Measurements from ENCODE around the gene ADGRL2.

Gene ADGRL2

DNA sequence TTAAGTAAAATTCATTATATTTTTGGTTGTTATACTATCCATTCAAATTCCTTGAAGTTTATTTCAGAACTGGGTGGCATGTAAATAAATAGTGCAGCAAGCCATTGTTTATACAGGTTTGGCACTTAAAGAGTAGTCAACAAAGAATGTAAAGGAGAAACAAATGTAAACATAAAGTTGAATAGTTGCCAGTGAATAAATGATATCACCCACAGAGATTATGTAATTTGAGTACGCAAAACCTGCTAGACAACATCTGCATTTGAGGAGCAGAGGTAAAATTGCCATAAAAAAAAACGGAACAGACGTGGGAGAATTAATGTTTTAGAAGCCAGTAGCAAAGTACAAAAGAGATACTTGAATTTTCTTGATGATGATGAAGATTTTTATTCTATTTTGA lies 111.6 kb downstream of the ADGRL2 start:
- Histone ChIP-seq H3K9me3 (ENCODE audit: control insufficient read depth, insufficient read depth, low read depth, low read length) (no peaks in the 10 kb centered on the region), H3K4me1 (ENCODE audit: control insufficient read depth, insufficient read depth, low read length) (peaks cover 10% of the 10 kb centered on the region), H3K4me3 (ENCODE audit: low read depth, low read length) (no peak overlapping the region), H3K36me3 (ENCODE audit: control insufficient read depth in 2 of 2, insufficient read depth in 1 of 2, low read length in 2 of 2) (peaks cover 0 to 6% of the 10 kb centered on the region in 2 experiments; a peak in 2 of 3 replicates), H3K27ac (ENCODE audit: extremely low read depth, low read depth, low read length) (no peak overlapping the region)
- POLR2A ChIA-PET: no interaction called here
- CTCF ChIA-PET: no interaction called here
- TF ChIP-seq, protein P1, sequence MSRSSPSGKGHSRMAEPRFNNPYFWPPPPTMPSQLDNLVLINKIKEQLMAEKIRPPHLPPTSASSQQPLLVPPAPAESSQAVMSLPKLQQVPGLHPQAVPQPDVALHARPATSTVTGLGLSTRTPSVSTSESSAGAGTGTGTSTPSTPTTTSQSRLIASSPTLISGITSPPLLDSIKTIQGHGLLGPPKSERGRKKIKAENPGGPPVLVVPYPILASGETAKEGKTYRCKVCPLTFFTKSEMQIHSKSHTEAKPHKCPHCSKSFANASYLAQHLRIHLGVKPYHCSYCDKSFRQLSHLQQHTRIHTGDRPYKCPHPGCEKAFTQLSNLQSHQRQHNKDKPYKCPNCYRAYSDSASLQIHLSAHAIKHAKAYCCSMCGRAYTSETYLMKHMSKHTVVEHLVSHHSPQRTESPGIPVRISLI (tag by site-specific recombination; IDR thresholded peaks at IDR 0.05): peak; percentile 46; the same call in 1 of the 2 replicates
- TF ChIP-seq ZBTB17 (tag by site-specific recombination; IDR thresholded peaks at IDR 0.05) (0 out of 2 replicates have a peak, but pooled peaks have one; percentile 19), ZNF2 (tag by site-specific recombination; IDR thresholded peaks at IDR 0.05) (no peak), ZNF24 (tag by site-specific recombination; IDR thresholded peaks at IDR 0.05) (peak; percentile 61; the same call in 1 of the 2 replicates), ZNF335 (tag by site-specific recombination; conservative IDR thresholded peaks at IDR 0.05) (0 out of 2 replicates have a peak, but pooled peaks have one; percentile 12), ZNF121 (tag by site-specific recombination; IDR thresholded peaks at IDR 0.05) (no peak), BCL11A (tag by site-specific recombination; IDR thresholded peaks at IDR 0.05; ENCODE audit: low read depth) (peak; percentile 21; the same call in 1 of the 2 replicates), ZBTB7A (tag by site-specific recombination; IDR thresholded peaks at IDR 0.05; ENCODE audit: low read depth) (no peak)
- TF ChIP-seq, protein P2, sequence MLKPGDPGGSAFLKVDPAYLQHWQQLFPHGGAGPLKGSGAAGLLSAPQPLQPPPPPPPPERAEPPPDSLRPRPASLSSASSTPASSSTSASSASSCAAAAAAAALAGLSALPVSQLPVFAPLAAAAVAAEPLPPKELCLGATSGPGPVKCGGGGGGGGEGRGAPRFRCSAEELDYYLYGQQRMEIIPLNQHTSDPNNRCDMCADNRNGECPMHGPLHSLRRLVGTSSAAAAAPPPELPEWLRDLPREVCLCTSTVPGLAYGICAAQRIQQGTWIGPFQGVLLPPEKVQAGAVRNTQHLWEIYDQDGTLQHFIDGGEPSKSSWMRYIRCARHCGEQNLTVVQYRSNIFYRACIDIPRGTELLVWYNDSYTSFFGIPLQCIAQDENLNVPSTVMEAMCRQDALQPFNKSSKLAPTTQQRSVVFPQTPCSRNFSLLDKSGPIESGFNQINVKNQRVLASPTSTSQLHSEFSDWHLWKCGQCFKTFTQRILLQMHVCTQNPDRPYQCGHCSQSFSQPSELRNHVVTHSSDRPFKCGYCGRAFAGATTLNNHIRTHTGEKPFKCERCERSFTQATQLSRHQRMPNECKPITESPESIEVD (tag by site-specific recombination; IDR thresholded peaks at IDR 0.05): peak; percentile 44
- TF ChIP-seq, protein P3, sequence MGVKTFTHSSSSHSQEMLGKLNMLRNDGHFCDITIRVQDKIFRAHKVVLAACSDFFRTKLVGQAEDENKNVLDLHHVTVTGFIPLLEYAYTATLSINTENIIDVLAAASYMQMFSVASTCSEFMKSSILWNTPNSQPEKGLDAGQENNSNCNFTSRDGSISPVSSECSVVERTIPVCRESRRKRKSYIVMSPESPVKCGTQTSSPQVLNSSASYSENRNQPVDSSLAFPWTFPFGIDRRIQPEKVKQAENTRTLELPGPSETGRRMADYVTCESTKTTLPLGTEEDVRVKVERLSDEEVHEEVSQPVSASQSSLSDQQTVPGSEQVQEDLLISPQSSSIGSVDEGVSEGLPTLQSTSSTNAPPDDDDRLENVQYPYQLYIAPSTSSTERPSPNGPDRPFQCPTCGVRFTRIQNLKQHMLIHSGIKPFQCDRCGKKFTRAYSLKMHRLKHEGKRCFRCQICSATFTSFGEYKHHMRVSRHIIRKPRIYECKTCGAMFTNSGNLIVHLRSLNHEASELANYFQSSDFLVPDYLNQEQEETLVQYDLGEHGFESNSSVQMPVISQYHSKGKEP (tag by site-specific recombination; IDR thresholded peaks at IDR 0.05): peak; percentile 4; the same call in 1 of the 2 replicates

DNA sequence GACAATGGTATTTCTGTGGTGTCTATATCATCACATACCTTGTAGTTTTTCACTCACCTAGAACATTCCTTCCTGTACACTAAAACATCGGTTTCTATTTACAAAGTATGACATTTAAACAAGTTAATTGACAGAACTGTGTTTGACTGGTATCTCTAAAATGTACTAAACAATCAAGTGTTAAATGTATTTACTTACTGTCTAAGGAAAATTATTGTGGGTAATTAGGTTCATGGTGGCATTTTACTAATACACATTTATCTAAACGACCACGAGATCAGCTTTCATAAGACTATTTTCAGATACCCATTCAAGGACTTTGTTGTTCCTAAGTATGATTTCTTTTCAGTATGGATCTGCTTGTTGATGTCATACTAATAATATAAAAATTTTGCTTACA lies 115.2 kb downstream of the ADGRL2 start:
- Histone ChIP-seq H3K9me3 (ENCODE audit: control insufficient read depth, insufficient read depth, low read depth, low read length) (no peaks in the 10 kb centered on the region), H3K36me3 (ENCODE audit: control insufficient read depth in 2 of 2, insufficient read depth in 1 of 2, low read length in 2 of 2) (no peaks in the 10 kb centered on the region), H3K27ac (ENCODE audit: extremely low read depth, low read depth, low read length) (no peak overlapping the region), H3K4me1 (ENCODE audit: control insufficient read depth, insufficient read depth, low read length) (peaks cover 24% of the 10 kb centered on the region), H3K4me3 (ENCODE audit: low read depth, low read length) (no peak overlapping the region)
- ChIA-PET CTCF (interaction anchor here (0.7 kb wide), 1 partner anchor 573 kb away, joined by 3 read pairs; no protein-coding TSS in a partner anchor), POLR2A (no interaction called here)
- TF ChIP-seq ZNF521 (tag by site-specific recombination; IDR thresholded peaks at IDR 0.05): no peak
- no peak for TF ChIP-seq SP2 (tag by site-specific recombination; IDR thresholded peaks at IDR 0.05)
- TF ChIP-seq, protein P4, sequence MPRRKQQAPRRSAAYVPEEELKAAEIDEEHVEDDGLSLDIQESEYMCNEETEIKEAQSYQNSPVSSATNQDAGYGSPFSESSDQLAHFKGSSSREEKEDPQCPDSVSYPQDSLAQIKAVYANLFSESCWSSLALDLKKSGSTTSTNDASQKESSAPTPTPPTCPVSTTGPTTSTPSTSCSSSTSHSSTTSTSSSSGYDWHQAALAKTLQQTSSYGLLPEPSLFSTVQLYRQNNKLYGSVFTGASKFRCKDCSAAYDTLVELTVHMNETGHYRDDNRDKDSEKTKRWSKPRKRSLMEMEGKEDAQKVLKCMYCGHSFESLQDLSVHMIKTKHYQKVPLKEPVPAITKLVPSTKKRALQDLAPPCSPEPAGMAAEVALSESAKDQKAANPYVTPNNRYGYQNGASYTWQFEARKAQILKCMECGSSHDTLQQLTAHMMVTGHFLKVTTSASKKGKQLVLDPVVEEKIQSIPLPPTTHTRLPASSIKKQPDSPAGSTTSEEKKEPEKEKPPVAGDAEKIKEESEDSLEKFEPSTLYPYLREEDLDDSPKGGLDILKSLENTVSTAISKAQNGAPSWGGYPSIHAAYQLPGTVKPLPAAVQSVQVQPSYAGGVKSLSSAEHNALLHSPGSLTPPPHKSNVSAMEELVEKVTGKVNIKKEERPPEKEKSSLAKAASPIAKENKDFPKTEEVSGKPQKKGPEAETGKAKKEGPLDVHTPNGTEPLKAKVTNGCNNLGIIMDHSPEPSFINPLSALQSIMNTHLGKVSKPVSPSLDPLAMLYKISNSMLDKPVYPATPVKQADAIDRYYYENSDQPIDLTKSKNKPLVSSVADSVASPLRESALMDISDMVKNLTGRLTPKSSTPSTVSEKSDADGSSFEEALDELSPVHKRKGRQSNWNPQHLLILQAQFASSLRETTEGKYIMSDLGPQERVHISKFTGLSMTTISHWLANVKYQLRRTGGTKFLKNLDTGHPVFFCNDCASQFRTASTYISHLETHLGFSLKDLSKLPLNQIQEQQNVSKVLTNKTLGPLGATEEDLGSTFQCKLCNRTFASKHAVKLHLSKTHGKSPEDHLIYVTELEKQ (tag by site-specific recombination; IDR thresholded peaks at IDR 0.05; ENCODE audit: borderline replicate concordance): peak; percentile 29; the same call in 1 of the 2 replicates
- TF ChIP-seq, protein P5, sequence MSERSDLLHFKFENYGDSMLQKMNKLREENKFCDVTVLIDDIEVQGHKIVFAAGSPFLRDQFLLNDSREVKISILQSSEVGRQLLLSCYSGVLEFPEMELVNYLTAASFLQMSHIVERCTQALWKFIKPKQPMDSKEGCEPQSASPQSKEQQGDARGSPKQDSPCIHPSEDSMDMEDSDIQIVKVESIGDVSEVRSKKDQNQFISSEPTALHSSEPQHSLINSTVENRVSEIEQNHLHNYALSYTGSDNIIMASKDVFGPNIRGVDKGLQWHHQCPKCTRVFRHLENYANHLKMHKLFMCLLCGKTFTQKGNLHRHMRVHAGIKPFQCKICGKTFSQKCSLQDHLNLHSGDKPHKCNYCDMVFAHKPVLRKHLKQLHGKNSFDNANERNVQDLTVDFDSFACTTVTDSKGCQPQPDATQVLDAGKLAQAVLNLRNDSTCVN (tag by site-specific recombination; optimal IDR thresholded peaks at IDR 0.05): no peak
- no peak for TF ChIP-seq ZNF791 (tag by site-specific recombination; IDR thresholded peaks at IDR 0.05)
- TF ChIP-seq, protein P6, sequence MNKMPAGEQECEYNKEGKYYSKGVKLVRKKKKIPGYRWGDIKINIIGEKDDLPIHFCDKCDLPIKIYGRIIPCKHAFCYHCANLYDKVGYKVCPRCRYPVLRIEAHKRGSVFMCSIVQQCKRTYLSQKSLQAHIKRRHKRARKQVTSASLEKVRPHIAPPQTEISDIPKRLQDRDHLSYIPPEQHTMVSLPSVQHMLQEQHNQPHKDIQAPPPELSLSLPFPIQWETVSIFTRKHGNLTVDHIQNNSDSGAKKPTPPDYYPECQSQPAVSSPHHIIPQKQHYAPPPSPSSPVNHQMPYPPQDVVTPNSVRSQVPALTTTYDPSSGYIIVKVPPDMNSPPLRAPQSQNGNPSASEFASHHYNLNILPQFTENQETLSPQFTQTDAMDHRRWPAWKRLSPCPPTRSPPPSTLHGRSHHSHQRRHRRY (tag by site-specific recombination; IDR thresholded peaks at IDR 0.05): no peak
- no peak for TF ChIP-seq EGR2 (tag by site-specific recombination; IDR thresholded peaks at IDR 0.05; ENCODE audit: low read depth)
- peak; percentile 17; the same call in 1 of the 2 replicates for TF ChIP-seq ZNF2 (tag by site-specific recombination; IDR thresholded peaks at IDR 0.05)
- TF ChIP-seq OVOL3 (tag by site-specific recombination; IDR thresholded peaks at IDR 0.05): no peak
- 0 out of 2 replicates have a peak, but pooled peaks have one; percentile 25 for TF ChIP-seq GLI2 (tag by site-specific recombination; IDR thresholded peaks at IDR 0.05; ENCODE audit: borderline replicate concordance, low read depth)
- no peak for TF ChIP-seq ZNF157 (tag by site-specific recombination; IDR thresholded peaks at IDR 0.05)
- TF ChIP-seq ZNF843 (tag by site-specific recombination; IDR thresholded peaks at IDR 0.05): peak; percentile 73
- no peak for TF ChIP-seq ZNF19 (tag by site-specific recombination; IDR thresholded peaks at IDR 0.05; ENCODE audit: low read depth)
